K562 treated with DMSO at 1 percent for 48 hours (cell line): ENCODE results near the gene RGL4. TPM values are rescaled to one million over a fixed set of nuclear protein-coding genes. Genes with fewer than 3 reads are reported as not detected.

ENCODE experiments used
- total RNA-seq: library from RNA; unstranded; fragments of 300-600 nt; gene quantifications from 2 replicates; pipeline ENCODE4 v1.2.3, GENCODE V29; 2022; ENCODE audit warnings: low replicate concordance; ENCODE audit errors: extremely low read depth

The RGL4 gene
- total RNA-seq = not detected in 2 replicates

DNA sequence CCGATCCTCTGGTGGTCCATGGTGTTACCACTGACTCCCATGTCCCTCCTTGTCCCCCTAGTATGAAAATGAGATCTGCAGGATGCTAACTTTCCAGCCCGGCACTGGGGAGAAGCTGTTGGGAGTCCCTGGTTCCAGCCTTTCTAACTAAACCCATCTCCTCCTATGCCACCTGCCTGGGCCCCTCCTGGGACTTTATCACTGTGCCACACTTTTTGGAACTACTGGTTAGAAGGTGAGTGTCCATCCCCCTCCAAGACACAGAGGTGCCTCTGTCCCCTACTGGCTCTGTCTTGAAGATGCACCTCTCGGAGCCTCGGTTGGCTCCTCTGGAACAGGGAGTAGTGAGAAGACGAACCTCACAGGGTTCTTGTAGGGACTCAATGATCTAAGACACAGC lies at the start of gene RGL4:
RGL4 (plus strand) TSS at position 301 of the 400 bp plus-strand sequence. CDS start 1,018 bp downstream, outside the sequence.

Other genes starting within 250 kb of the RGL4 start
- gene IGLL1, start 110.7 kb upstream of the RGL4 start, total RNA-seq = not detected in 2 replicates
- gene DRICH1, start 58.7 kb upstream of the RGL4 start, total RNA-seq = not detected in 2 replicates
- gene ZNF70, start 60.1 kb downstream of the RGL4 start, total RNA-seq = not detected in 2 replicates
- not detected in 2 replicates for gene VPREB3, start 63.4 kb downstream of the RGL4 start, total RNA-seq
- gene C22orf15, start 72.0 kb downstream of the RGL4 start, total RNA-seq = not detected in 2 replicates
- gene CHCHD10, start 77.0 kb downstream of the RGL4 start, total RNA-seq = not detected in 2 replicates
- not detected in 2 replicates for gene MMP11, start 81.8 kb downstream of the RGL4 start, total RNA-seq
- gene SMARCB1, start 96.0 kb downstream of the RGL4 start, total RNA-seq = not detected in 2 replicates
- not detected in 2 replicates for gene DERL3, start 148.0 kb downstream of the RGL4 start, total RNA-seq
- gene SLC2A11, start 166.9 kb downstream of the RGL4 start, total RNA-seq = not detected in 2 replicates
- gene MIF, start 203.4 kb downstream of the RGL4 start, total RNA-seq = not detected in 2 replicates